ENCODE measurements around the gene RABGAP1L.
A peak's percentile ranks its signal among the peaks of the same experiment; 100 is the strongest.
"Not testable (repeated sequence)": the region's sequence is repeated elsewhere in the genome, so short reads cannot be mapped to it uniquely, and the experiment has no call there.

Gene RABGAP1L

GRCh38 chr1:174159252-174160108 is at the start of gene RABGAP1L:
Gene RABGAP1L, plus strand, starts transcription at chr1:174159520.
- peak; percentile 91 for DNase-seq (ENCODE audit: low read depth)

GRCh38 chr1:174110053-174110452 is 49.3 kb upstream of the RABGAP1L start:
- DNase-seq (ENCODE audit: low read depth) = no peak

- DNase-seq (ENCODE audit: low read depth) = no peak
Measured at GRCh38 chr1:174112489-174113162, 46.7 kb upstream of the RABGAP1L start.

- no peak for DNase-seq (ENCODE audit: low read depth)
Measured at GRCh38 chr1:174114106-174114505, 45.2 kb upstream of the RABGAP1L start.

GRCh38 chr1:174114788-174115448 is 44.4 kb upstream of the RABGAP1L start:
- DNase-seq (ENCODE audit: low read depth) = peak; percentile 33

- no peak for DNase-seq (ENCODE audit: low read depth)
Measured at GRCh38 chr1:174116042-174116441, 43.3 kb upstream of the RABGAP1L start.

- DNase-seq (ENCODE audit: low read depth) = no peak
Measured at GRCh38 chr1:174118751-174119150, 40.6 kb upstream of the RABGAP1L start.

GRCh38 chr1:174122318-174122717 is 37.0 kb upstream of the RABGAP1L start:
- not testable (repeated sequence) for DNase-seq (ENCODE audit: low read depth)

- no peak for DNase-seq (ENCODE audit: low read depth)
Measured at GRCh38 chr1:174123843-174124242, 35.5 kb upstream of the RABGAP1L start.

GRCh38 chr1:174127176-174127575 is 32.1 kb upstream of the RABGAP1L start:
- not testable (repeated sequence) for DNase-seq (ENCODE audit: low read depth)

- DNase-seq (ENCODE audit: low read depth) = no peak
Measured at GRCh38 chr1:174131032-174131638, 28.2 kb upstream of the RABGAP1L start.

- no peak for DNase-seq (ENCODE audit: low read depth)
Measured at GRCh38 chr1:174134003-174134659, 25.2 kb upstream of the RABGAP1L start.

- no peak for DNase-seq (ENCODE audit: low read depth)
Measured at GRCh38 chr1:174135211-174135610, 24.1 kb upstream of the RABGAP1L start.

GRCh38 chr1:174136714-174137113 is 22.6 kb upstream of the RABGAP1L start:
- DNase-seq (ENCODE audit: low read depth) = no peak

GRCh38 chr1:174142836-174143235 is 16.5 kb upstream of the RABGAP1L start:
- no peak for DNase-seq (ENCODE audit: low read depth)

GRCh38 chr1:174143727-174144396 is 15.5 kb upstream of the RABGAP1L start:
- not testable (repeated sequence) for DNase-seq (ENCODE audit: low read depth)

GRCh38 chr1:174144397-174144783 is 14.9 kb upstream of the RABGAP1L start:
- DNase-seq (ENCODE audit: low read depth) = not testable (repeated sequence)

- no peak for DNase-seq (ENCODE audit: low read depth)
Measured at GRCh38 chr1:174149216-174149615, 10.1 kb upstream of the RABGAP1L start.

- no peak for DNase-seq (ENCODE audit: low read depth)
Measured at GRCh38 chr1:174150499-174150898, 8.8 kb upstream of the RABGAP1L start.

GRCh38 chr1:174152427-174152826 is 6.9 kb upstream of the RABGAP1L start:
- DNase-seq (ENCODE audit: low read depth) = no peak

Measured in stromal cell of bone marrow (primary cell).